Spleen (tissue), 11 donors: Measurements from ENCODE around the gene IL3. TPM values are rescaled to one million over a fixed set of nuclear protein-coding genes. Genes with fewer than 3 reads are reported as not detected.

ENCODE experiments used
- DNase-seq: peaks from one replicate; pipeline ENCODE4 v3.0.0-alpha.2; 2020
- H3K27ac ChIP-seq, 8 donors: fragments of 200-600 bp; sonication (generic) in 7 of 8; 1 replicate in 4 of 8; 2 replicates in 4 of 8; pipeline versions ENCODE4 v1.5.0 to v1.8.0; 2016 to 2021; ENCODE audit warnings: inconsistent platforms in 4 of 8, mild to moderate bottlenecking in 4 of 8, moderate library complexity in 1 of 8
- H3K27me3 ChIP-seq, 7 donors: fragments of 200-600 bp; sonication (generic) in 6 of 7; replicated peaks in 1 of 7; 1 replicate in 4 of 7; 2 replicates in 3 of 7; pipeline versions ENCODE4 v1.5.0 to v1.8.0; 2016 to 2021; ENCODE audit warnings: inconsistent platforms in 3 of 7, mild to moderate bottlenecking in 1 of 7
- H3K36me3 ChIP-seq, 6 donors: fragments of 200-600 bp; sonication (generic) in 5 of 6; 1 replicate in 4 of 6; 2 replicates in 2 of 6; pipeline versions ENCODE4 v1.5.0 to v1.8.0; 2016 to 2021; ENCODE audit warnings: inconsistent platforms in 2 of 6
- H3K4me1 ChIP-seq, 6 donors: fragments of 200-600 bp; sonication (generic) in 5 of 6; 1 replicate in 3 of 6; 2 replicates in 3 of 6; pipeline versions ENCODE4 v1.5.0 to v1.8.0; 2016 to 2021; ENCODE audit warnings: inconsistent platforms in 3 of 6
- H3K4me3 ChIP-seq, 8 donors: fragments of 200-600 bp; sonication (generic) in 7 of 8; 1 replicate in 4 of 8; 2 replicates in 4 of 8; pipeline versions ENCODE4 v1.5.0 to v1.8.0; 2016 to 2021; ENCODE audit warnings: inconsistent platforms in 4 of 8, mild to moderate bottlenecking in 4 of 8, moderate library complexity in 2 of 8
- H3K9me3 ChIP-seq, 8 donors: fragments of 200-600 bp; sonication (generic) in 7 of 8; 1 replicate in 4 of 8; 2 replicates in 4 of 8; pipeline versions ENCODE4 v1.5.0 to v1.8.0; 2016 to 2021; ENCODE audit warnings: inconsistent platforms in 4 of 8
- POLR2A ChIP-seq, 3 donors: fragments of 450-650 bp; IDR thresholded peaks; one replicate each; pipeline ENCODE4 v1.5.1; 2017; ENCODE audit warnings: antibody characterized with exemption in 3 of 3, mild to moderate bottlenecking in 1 of 3
- POLR2AphosphoS5 ChIP-seq, 3 donors: sonication (generic); formaldehyde crosslinking; IDR thresholded peaks; one replicate each; pipeline ENCODE4 v1.5.1; 2017; ENCODE audit warnings: antibody characterized with exemption in 3 of 3
- WGBS, 5 donors: extraction: QIAGEN DNeasy Blood & Tissue Kit in 3 of 5; methylation state at CpG; one replicate each; pipeline versions ENCODE4 v1.1.5 to v1.1.7; 2013 to 2018; 5-methylcytosine and 5-hydroxymethylcytosine counted together
- intact Hi-C: fragments of 100-400 bp; cut with DNase I; formaldehyde crosslinking; loops from one replicate; pipeline ENCODE4 v1.15.0; 2023; ENCODE audit warnings: low total_unique reads
- polyA plus RNA-seq, 3 donors: library from polyadenylated mRNA; stranded (reverse); fragments of 200-250 nt; gene quantifications; one replicate each; pipeline ENCODE4 v1.2.1, GENCODE V29; 2013
- total RNA-seq, 7 donors: library from RNA; depleted of rRNA in 3 of 7; stranded (reverse); fragments of >200 nt in 3 of 7; fragmentation: NEBNext Ultra II Directional in 4 of 7; extraction: Animal tissue kit (Norgen Biotek cat#: 25700) in 4 of 7; gene quantifications; one replicate each; pipeline versions ENCODE4 v1.1.0 to v1.2.1, GENCODE V29; 2016 to 2021
- TF ChIP-seq, protein P1 (sequence below), 11 experiments: fragments of 200-600 bp in 7 of 11; fragments of 450-650 bp in 4 of 11; sonication (generic) in 4 of 11; IDR thresholded peaks in 8 of 11; conservative IDR thresholded peaks in 3 of 11; 1 replicate in 7 of 11; 2 replicates in 4 of 11; pipeline versions ENCODE4 v1.4.0 to v1.8.0; 2016 to 2021; ENCODE audit warnings: antibody characterized with exemption in 11 of 11, inconsistent platforms in 4 of 11, mild to moderate bottlenecking in 1 of 11
- donor health status: healthy with polysubstance abuse.
- donor health status: DM: no; HTN: no; CAD: no; lungs with moderate emphysema.
- donor health status: DM: no; HTN: no; CAD: no.
- donor health status: Bipolar disorder and iron deficiency.
- donor health status: healthy.
- donor health status: DM: no; HTN: no; CAD: no.
- donor health status: DM: yes; HTN: yes; CAD: no.

The IL3 gene
- total and polyA plus RNA-seq, 10 donors: not detected

DNA sequence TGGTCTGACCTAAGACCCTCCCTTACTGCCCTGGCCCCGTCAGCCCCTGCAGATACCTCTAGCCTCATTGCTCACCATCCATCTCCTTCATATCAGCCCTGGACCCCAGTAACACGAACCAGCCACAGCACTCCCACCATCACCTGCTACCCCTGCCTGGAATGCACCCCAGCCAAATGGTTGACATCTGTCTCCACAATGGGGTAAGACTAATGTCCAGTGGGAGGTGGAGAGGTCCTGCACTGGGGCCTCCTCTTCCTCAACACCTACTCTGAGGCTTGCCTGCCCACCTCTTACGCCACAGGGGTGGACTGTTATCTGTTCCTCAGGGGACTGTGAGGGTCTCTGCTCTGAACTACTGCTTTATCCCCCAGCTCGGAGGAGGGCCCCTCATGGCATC, 25.2 kb downstream of the IL3 start:
- no peak for DNase-seq
- TF ChIP-seq POLR2AphosphoS5 (IDR thresholded peaks at IDR 0.05) (no peak), POLR2A (IDR thresholded peaks at IDR 0.05) (no peak)
- TF ChIP-seq, protein P1, sequence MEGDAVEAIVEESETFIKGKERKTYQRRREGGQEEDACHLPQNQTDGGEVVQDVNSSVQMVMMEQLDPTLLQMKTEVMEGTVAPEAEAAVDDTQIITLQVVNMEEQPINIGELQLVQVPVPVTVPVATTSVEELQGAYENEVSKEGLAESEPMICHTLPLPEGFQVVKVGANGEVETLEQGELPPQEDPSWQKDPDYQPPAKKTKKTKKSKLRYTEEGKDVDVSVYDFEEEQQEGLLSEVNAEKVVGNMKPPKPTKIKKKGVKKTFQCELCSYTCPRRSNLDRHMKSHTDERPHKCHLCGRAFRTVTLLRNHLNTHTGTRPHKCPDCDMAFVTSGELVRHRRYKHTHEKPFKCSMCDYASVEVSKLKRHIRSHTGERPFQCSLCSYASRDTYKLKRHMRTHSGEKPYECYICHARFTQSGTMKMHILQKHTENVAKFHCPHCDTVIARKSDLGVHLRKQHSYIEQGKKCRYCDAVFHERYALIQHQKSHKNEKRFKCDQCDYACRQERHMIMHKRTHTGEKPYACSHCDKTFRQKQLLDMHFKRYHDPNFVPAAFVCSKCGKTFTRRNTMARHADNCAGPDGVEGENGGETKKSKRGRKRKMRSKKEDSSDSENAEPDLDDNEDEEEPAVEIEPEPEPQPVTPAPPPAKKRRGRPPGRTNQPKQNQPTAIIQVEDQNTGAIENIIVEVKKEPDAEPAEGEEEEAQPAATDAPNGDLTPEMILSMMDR (IDR thresholded peaks at IDR 0.05 in 8 of 11, conservative IDR thresholded peaks at IDR 0.05 in 3 of 11): no peak
- intact Hi-C loops: no loop called here
- H3K9me3 ChIP-seq: no peaks in the 10 kb centered on the region
- H3K27me3 ChIP-seq: no peaks in the 10 kb centered on the region
- H3K4me3 ChIP-seq: no peak overlapping the region
- WGBS, 5 donors: 70 to 92% (median 86%) methylated on average over 4 of the region's 4 CpGs
- H3K27ac ChIP-seq: no peak overlapping the region
- no peaks in the 10 kb centered on the region for H3K36me3 ChIP-seq
- peaks cover 0 to 14% (median 5%) of the 10 kb centered on the region in 6 donors for H3K4me1 ChIP-seq

DNA sequence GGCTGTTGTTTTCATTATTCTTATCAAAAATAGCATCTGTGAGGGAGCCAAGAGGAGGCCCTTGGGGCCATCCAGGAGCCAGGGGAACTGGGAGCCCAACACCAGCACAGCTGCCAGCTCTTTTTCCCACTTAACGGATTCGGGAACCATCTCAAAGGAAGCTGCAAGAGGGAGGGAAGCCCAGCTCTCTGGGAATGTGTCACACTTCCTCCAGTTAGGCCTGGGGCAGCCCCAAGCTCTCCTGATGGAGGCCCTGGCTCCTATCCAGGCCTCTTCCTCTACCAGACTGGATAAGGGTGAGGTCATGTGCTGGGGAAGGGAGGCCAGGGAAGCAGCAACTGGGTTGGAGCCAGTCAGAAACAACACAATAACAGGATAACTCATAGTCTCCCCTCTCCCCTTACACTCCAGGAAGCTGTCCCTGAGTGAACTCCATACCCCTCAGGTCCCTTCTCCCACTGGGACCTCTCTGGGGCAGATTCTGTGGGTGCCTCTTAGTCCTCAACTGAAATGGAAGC, 25.9 kb downstream of the IL3 start:
- no peaks in the 10 kb centered on the region for H3K9me3 ChIP-seq
- H3K4me3 ChIP-seq: no peak overlapping the region
- H3K27ac ChIP-seq: peak overlapping the region in 1 of 8 donors; percentile 11
- DNase-seq: peak; percentile 76
- H3K27me3 ChIP-seq: no peaks in the 10 kb centered on the region
- peaks cover 0 to 14% (median 5%) of the 10 kb centered on the region in 6 donors for H3K4me1 ChIP-seq
- TF ChIP-seq, protein P1 (IDR thresholded peaks at IDR 0.05 in 8 of 11, conservative IDR thresholded peaks at IDR 0.05 in 3 of 11): no peak
- TF ChIP-seq POLR2AphosphoS5 (IDR thresholded peaks at IDR 0.05): peak in 2 of 3 donors; percentile 59 to 60
- 51 to 86% (median 60%) methylated on average over 2 of the region's 2 CpGs for WGBS, 5 donors
- intact Hi-C loops: no loop called here
- no peaks in the 10 kb centered on the region for H3K36me3 ChIP-seq

DNA sequence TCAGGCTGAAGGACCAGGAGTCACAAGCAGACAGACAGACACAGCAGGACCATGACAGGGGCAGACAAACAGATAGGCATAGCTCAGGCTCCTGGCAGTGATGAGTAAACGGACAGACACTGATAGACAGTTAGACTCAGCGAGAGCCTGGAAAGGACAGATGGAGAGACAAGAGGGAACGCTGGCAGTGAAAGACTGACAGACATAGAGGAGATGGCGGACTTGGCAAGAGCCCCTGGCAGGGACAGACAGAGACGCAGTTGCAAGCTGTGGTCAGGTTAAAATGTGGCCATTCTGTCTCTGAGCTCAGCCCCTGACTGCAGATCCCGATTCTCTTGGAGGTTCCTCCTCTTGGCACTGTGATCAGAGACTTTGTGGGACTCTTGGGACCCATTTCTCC, 26.7 kb downstream of the IL3 start:
- WGBS, 5 donors: 93 to 95% (median 94%) methylated on average over 6 of the region's 6 CpGs
- no peaks in the 10 kb centered on the region for H3K9me3 ChIP-seq
- no peak for DNase-seq
- H3K36me3 ChIP-seq: no peaks in the 10 kb centered on the region
- H3K4me1 ChIP-seq: peaks cover 0 to 14% (median 5%) of the 10 kb centered on the region in 6 donors
- H3K27ac ChIP-seq: no peak overlapping the region
- no peak overlapping the region for H3K4me3 ChIP-seq
- H3K27me3 ChIP-seq: no peaks in the 10 kb centered on the region
- TF ChIP-seq POLR2AphosphoS5 (IDR thresholded peaks at IDR 0.05) (no peak), POLR2A (IDR thresholded peaks at IDR 0.05) (no peak)
- TF ChIP-seq, protein P1 (IDR thresholded peaks at IDR 0.05 in 8 of 11, conservative IDR thresholded peaks at IDR 0.05 in 3 of 11): no peak
- intact Hi-C loops: no loop called here

DNA sequence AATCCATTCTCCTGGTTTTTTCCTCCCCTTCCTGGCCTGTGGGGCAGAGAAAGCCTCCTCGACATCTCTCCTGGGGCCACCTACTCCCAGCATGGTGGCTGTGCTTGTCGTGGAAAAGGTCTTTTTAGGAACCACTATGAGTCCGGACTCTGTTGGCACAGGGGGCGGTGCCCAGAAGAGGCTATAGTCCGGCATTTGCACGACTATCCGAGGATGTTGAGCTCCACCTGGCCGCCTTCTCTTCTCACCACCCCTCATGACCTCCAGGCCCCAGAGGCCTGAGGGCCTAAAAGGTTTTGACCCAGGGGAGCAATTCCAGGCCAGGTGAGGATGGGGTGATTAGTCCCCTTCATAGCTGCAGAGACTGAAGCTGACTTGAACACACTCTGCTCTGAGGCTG, 27.2 kb downstream of the IL3 start:
- Histone ChIP-seq H3K27ac (no peak overlapping the region), H3K4me1 (peaks cover 0 to 14% (median 5%) of the 10 kb centered on the region in 6 donors), H3K4me3 (no peak overlapping the region), H3K27me3 (no peaks in the 10 kb centered on the region), H3K36me3 (no peaks in the 10 kb centered on the region), H3K9me3 (no peaks in the 10 kb centered on the region)
- TF ChIP-seq, protein P1 (IDR thresholded peaks at IDR 0.05 in 8 of 11, conservative IDR thresholded peaks at IDR 0.05 in 3 of 11): no peak
- TF ChIP-seq POLR2A (IDR thresholded peaks at IDR 0.05) (no peak), POLR2AphosphoS5 (IDR thresholded peaks at IDR 0.05) (no peak)
- DNase-seq: no peak
- 82 to 95% (median 92%) methylated on average over 8 of the region's 8 CpGs for WGBS, 5 donors
- intact Hi-C loops: no loop called here
